Astrocyte (in vitro differentiated cells and primary cell): ENCODE results near the gene GRID2IP.

Source experiments
- EZH2 ChIP-seq: IDR thresholded peaks from 2 replicates; pipeline ENCODE4 v1.6.1; 2012; ENCODE audit warnings: mild to moderate bottlenecking, low read length, inconsistent platforms; ENCODE audit not compliant: insufficient read depth
- TF ChIP-seq, protein P1 (sequence below): IDR thresholded peaks from 2 replicates; pipeline ENCODE4 v1.5.1; 2011; ENCODE audit warnings: low read depth, mild to moderate bottlenecking, inconsistent platforms, low read length, moderate library complexity; ENCODE audit not compliant: insufficient read depth

DNA sequence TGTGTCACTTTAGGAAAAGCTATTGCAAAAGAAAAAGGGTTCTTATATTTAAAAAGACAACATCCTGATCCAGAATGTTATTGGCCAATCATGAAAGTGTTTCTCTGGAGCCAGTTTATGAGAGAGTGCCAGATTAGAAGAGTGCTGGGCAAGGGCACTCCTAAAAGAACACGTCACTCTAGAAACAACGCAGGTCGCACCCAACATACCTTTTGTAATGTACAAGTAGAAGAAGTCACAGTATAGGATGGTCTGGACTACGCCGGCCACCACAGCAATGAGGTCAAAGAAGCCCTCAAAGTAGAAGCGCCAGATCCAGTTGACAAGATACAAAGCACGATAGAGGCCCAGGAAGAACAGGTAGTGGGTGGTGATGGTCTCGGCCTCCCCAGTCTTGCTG lies 85.4 kb downstream of the GRID2IP start:
- TF ChIP-seq, protein P1, sequence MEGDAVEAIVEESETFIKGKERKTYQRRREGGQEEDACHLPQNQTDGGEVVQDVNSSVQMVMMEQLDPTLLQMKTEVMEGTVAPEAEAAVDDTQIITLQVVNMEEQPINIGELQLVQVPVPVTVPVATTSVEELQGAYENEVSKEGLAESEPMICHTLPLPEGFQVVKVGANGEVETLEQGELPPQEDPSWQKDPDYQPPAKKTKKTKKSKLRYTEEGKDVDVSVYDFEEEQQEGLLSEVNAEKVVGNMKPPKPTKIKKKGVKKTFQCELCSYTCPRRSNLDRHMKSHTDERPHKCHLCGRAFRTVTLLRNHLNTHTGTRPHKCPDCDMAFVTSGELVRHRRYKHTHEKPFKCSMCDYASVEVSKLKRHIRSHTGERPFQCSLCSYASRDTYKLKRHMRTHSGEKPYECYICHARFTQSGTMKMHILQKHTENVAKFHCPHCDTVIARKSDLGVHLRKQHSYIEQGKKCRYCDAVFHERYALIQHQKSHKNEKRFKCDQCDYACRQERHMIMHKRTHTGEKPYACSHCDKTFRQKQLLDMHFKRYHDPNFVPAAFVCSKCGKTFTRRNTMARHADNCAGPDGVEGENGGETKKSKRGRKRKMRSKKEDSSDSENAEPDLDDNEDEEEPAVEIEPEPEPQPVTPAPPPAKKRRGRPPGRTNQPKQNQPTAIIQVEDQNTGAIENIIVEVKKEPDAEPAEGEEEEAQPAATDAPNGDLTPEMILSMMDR, result no peak
- TF ChIP-seq EZH2, result no peak
